ENCODE data around the gene ANKRD40CL. TPM values are rescaled to one million over a fixed set of nuclear protein-coding genes. Genes with fewer than 3 reads are reported as not detected.

Gene ANKRD40CL
- polyA plus RNA-seq, 1 donor (not counting 4 experiments of a cell fraction or from before 2014, with no cell fraction given), result not detected

- FAIRE-seq, result no peak
- Histone ChIP-seq H3K9ac (ENCODE audit: control insufficient read depth, extremely low read depth, insufficient read depth, low read length) (no peak overlapping the region), H3K4me1 (ENCODE audit: control insufficient read depth, extremely low read depth, insufficient read depth, low read length) (peaks cover 18% of the 10 kb centered on the region), H2AFZ (ENCODE audit: control insufficient read depth, low read length) (no peak overlapping the region), H4K20me1 (ENCODE audit: control insufficient read depth, extremely low read depth, insufficient read depth, low read length) (no peaks in the 10 kb centered on the region), H3K4me2 (ENCODE audit: control insufficient read depth, extremely low read depth, insufficient read depth, low read depth, low read length) (no peak overlapping the region), H3K36me3 (ENCODE audit: control insufficient read depth in 2 of 2, extremely low read depth in 1 of 2, insufficient read depth in 2 of 2, low read length in 2 of 2) (no peaks in the 10 kb centered on the region), H3K79me2 (ENCODE audit: control insufficient read depth, insufficient read depth, low read length) (no peaks in the 10 kb centered on the region), H3K27me3 (ENCODE audit: control insufficient read depth, extremely low read depth, insufficient read depth, low read length) (no peaks in the 10 kb centered on the region), H3K9me1 (ENCODE audit: control insufficient read depth, extremely low read depth, insufficient read depth, low read length) (no peaks in the 10 kb centered on the region), H3K27ac (ENCODE audit: control insufficient read depth, insufficient read depth, low read length) (no peak overlapping the region), H3K4me3 (ENCODE audit: control insufficient read depth in 2 of 3, extremely low read depth in 1 of 3, insufficient read depth in 2 of 3, low read depth in 1 of 3, low read length in 3 of 3) (no peak overlapping the region), H3K9me3 (ENCODE audit: control insufficient read depth, low read depth, low read length) (no peaks in the 10 kb centered on the region)
- DNase-seq (ENCODE audit: low read depth, low spot score), result no peak
- no peak for TF ChIP-seq EZH2 (IDR thresholded peaks at IDR 0.05; ENCODE audit: low read length)
- TF ChIP-seq, protein P1, sequence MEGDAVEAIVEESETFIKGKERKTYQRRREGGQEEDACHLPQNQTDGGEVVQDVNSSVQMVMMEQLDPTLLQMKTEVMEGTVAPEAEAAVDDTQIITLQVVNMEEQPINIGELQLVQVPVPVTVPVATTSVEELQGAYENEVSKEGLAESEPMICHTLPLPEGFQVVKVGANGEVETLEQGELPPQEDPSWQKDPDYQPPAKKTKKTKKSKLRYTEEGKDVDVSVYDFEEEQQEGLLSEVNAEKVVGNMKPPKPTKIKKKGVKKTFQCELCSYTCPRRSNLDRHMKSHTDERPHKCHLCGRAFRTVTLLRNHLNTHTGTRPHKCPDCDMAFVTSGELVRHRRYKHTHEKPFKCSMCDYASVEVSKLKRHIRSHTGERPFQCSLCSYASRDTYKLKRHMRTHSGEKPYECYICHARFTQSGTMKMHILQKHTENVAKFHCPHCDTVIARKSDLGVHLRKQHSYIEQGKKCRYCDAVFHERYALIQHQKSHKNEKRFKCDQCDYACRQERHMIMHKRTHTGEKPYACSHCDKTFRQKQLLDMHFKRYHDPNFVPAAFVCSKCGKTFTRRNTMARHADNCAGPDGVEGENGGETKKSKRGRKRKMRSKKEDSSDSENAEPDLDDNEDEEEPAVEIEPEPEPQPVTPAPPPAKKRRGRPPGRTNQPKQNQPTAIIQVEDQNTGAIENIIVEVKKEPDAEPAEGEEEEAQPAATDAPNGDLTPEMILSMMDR (optimal IDR thresholded peaks at IDR 0.05 in 1 of 3, IDR thresholded peaks at IDR 0.05 in 1 of 3, conservative IDR thresholded peaks at IDR 0.05 in 1 of 3; ENCODE audit: extremely low read depth in 1 of 3, insufficient read depth in 2 of 3, low read length in 3 of 3), result no peak
- dilution Hi-C loops (cut with MboI; ENCODE audit: extremely low pct_ligation_motif_present, low sequenced_read_pairs), result no loop called here
Measured at GRCh38 chr17:50807675-50808074, 40.4 kb upstream of the ANKRD40CL start.

- no peaks in the 10 kb centered on the region for H3K9me3 ChIP-seq (ENCODE audit: control insufficient read depth, low read depth, low read length)
- H3K9ac ChIP-seq (ENCODE audit: control insufficient read depth, extremely low read depth, insufficient read depth, low read length), result no peak overlapping the region
- H3K4me2 ChIP-seq (ENCODE audit: control insufficient read depth, extremely low read depth, insufficient read depth, low read depth, low read length), result no peak overlapping the region
- dilution Hi-C loops (cut with MboI; ENCODE audit: extremely low pct_ligation_motif_present, low sequenced_read_pairs), result no loop called here
- H2AFZ ChIP-seq (ENCODE audit: control insufficient read depth, low read length), result no peak overlapping the region
- H3K27ac ChIP-seq (ENCODE audit: control insufficient read depth, insufficient read depth, low read length), result no peak overlapping the region
- DNase-seq (ENCODE audit: low read depth, low spot score) (no peak), FAIRE-seq (no peak)
- H3K4me3 ChIP-seq (ENCODE audit: control insufficient read depth in 2 of 3, extremely low read depth in 1 of 3, insufficient read depth in 2 of 3, low read depth in 1 of 3, low read length in 3 of 3), result no peak overlapping the region
- no peaks in the 10 kb centered on the region for H3K36me3 ChIP-seq (ENCODE audit: control insufficient read depth in 2 of 2, extremely low read depth in 1 of 2, insufficient read depth in 2 of 2, low read length in 2 of 2)
- TF ChIP-seq, protein P1 (optimal IDR thresholded peaks at IDR 0.05 in 1 of 3, IDR thresholded peaks at IDR 0.05 in 1 of 3, conservative IDR thresholded peaks at IDR 0.05 in 1 of 3; ENCODE audit: extremely low read depth in 1 of 3, insufficient read depth in 2 of 3, low read length in 3 of 3), result no peak
- TF ChIP-seq EZH2 (IDR thresholded peaks at IDR 0.05; ENCODE audit: low read length), result no peak
- H4K20me1 ChIP-seq (ENCODE audit: control insufficient read depth, extremely low read depth, insufficient read depth, low read length), result no peaks in the 10 kb centered on the region
- H3K9me1 ChIP-seq (ENCODE audit: control insufficient read depth, extremely low read depth, insufficient read depth, low read length), result no peaks in the 10 kb centered on the region
- H3K4me1 ChIP-seq (ENCODE audit: control insufficient read depth, extremely low read depth, insufficient read depth, low read length), result peaks cover 18% of the 10 kb centered on the region
- no peaks in the 10 kb centered on the region for H3K79me2 ChIP-seq (ENCODE audit: control insufficient read depth, insufficient read depth, low read length)
- no peaks in the 10 kb centered on the region for H3K27me3 ChIP-seq (ENCODE audit: control insufficient read depth, extremely low read depth, insufficient read depth, low read length)
Measured at GRCh38 chr17:50807009-50807408, 39.7 kb upstream of the ANKRD40CL start.
